Chondrocyte (in vitro differentiated cells): ENCODE data around the gene MAP2K2. TPM values are rescaled to one million over a fixed set of nuclear protein-coding genes. Genes with fewer than 3 reads are reported as not detected.

Experiments
- DNase-seq: peaks from one replicate; pipeline ENCODE4 v3.0.0; 2021; ENCODE audit warnings: mixed read lengths, low spot score
- H3K27ac Mint-ChIP-seq: one replicate; pipeline ENCODE4 v1.8.0; 2021; ENCODE audit warnings: mild to moderate bottlenecking, moderate library complexity, mixed read lengths; ENCODE audit not compliant: unreplicated experiment
- H3K27me3 Mint-ChIP-seq: 2 replicates; pipeline ENCODE4 v1.8.0; 2021; ENCODE audit warnings: low read depth, mixed read lengths
- H3K36me3 Mint-ChIP-seq: 2 replicates; pipeline ENCODE4 v1.8.0; 2021; ENCODE audit warnings: low read depth, mixed read lengths
- H3K4me1 Mint-ChIP-seq: 2 replicates; pipeline ENCODE4 v1.8.0; 2021; ENCODE audit warnings: low read depth, mild to moderate bottlenecking, mixed read lengths
- H3K4me3 Mint-ChIP-seq: one replicate; pipeline ENCODE4 v1.8.0; 2021; ENCODE audit warnings: mild to moderate bottlenecking, moderate library complexity, mixed read lengths; ENCODE audit not compliant: unreplicated experiment
- H3K9me3 Mint-ChIP-seq: 2 replicates; pipeline ENCODE4 v1.8.0; 2021; ENCODE audit warnings: low read depth, mixed read lengths
- CTCF ChIP-seq: fragments of 200-600 bp; sonication (generic); IDR thresholded peaks from 2 replicates; pipeline ENCODE4 v1.5.0; 2021; ENCODE audit warnings: antibody characterized with exemption, mild to moderate bottlenecking, moderate library complexity
- total RNA-seq: library from RNA; stranded (reverse); gene quantifications from 3 replicates; pipeline ENCODE4 v1.2.1, GENCODE V29; 2021

The MAP2K2 gene
- total RNA-seq, 1 donor from 2014 or later = 158 TPM

GRCh38 chr19:4062419-4063368 lies 61.2 kb downstream of the MAP2K2 start:
- H3K4me3 Mint-ChIP-seq = no peak overlapping the region
- no peaks in the 10 kb centered on the region for H3K27me3 Mint-ChIP-seq
- no peak for DNase-seq
- no peaks in the 10 kb centered on the region for H3K9me3 Mint-ChIP-seq
- H3K36me3 Mint-ChIP-seq = no peaks in the 10 kb centered on the region
- TF ChIP-seq CTCF = no peak
- H3K4me1 Mint-ChIP-seq = peaks cover 34% of the 10 kb centered on the region
- peak overlapping the region; percentile 41 for H3K27ac Mint-ChIP-seq

GRCh38 chr19:4061683-4062418 lies 62.1 kb downstream of the MAP2K2 start:
- Mint-ChIP-seq H3K9me3 (no peaks in the 10 kb centered on the region), H3K4me3 (no peak overlapping the region), H3K27ac (no peak overlapping the region), H3K4me1 (peaks cover 38% of the 10 kb centered on the region), H3K27me3 (no peaks in the 10 kb centered on the region), H3K36me3 (peaks cover 2% of the 10 kb centered on the region)
- DNase-seq = no peak
- no peak for TF ChIP-seq CTCF

GRCh38 chr19:4061178-4061682 lies 62.7 kb downstream of the MAP2K2 start:
- Mint-ChIP-seq H3K4me1 (peaks cover 38% of the 10 kb centered on the region), H3K27ac (no peak overlapping the region), H3K4me3 (no peak overlapping the region), H3K9me3 (no peaks in the 10 kb centered on the region), H3K36me3 (peaks cover 2% of the 10 kb centered on the region), H3K27me3 (no peaks in the 10 kb centered on the region)
- DNase-seq = no peak
- no peak for TF ChIP-seq CTCF

GRCh38 chr19:4060621-4061177 lies 63.2 kb downstream of the MAP2K2 start:
- H3K27ac Mint-ChIP-seq = no peak overlapping the region
- TF ChIP-seq CTCF = no peak
- H3K4me1 Mint-ChIP-seq = peaks cover 38% of the 10 kb centered on the region
- H3K4me3 Mint-ChIP-seq = no peak overlapping the region
- H3K36me3 Mint-ChIP-seq = peaks cover 2% of the 10 kb centered on the region
- DNase-seq = no peak
- no peaks in the 10 kb centered on the region for H3K27me3 Mint-ChIP-seq
- no peaks in the 10 kb centered on the region for H3K9me3 Mint-ChIP-seq
